HEK293 (cell line): Measurements from ENCODE around the gene ICAM5.

ENCODE experiments used
- CTCF ChIA-PET: fragments of 350-600 bp; formaldehyde crosslinking; extraction: SDS; loops from one replicate; lab custom pipeline; 2021; ENCODE audit warnings: antibody characterized with exemption; lab: Yijun Ruan, JAX
- POLR2A ChIA-PET: fragments of 300-600 bp; formaldehyde crosslinking; extraction: SDS; loops from one replicate; lab custom pipeline; 2020; ENCODE audit warnings: antibody characterized with exemption, inconsistent platforms; lab: Yijun Ruan, JAX
- H3K27ac ChIP-seq: fragments of 200-500 bp; sonication (Bioruptor generic); 2 replicates; pipeline ENCODE4 v1.5.1; 2014; ENCODE audit warnings: low read depth, low read length, control low read depth, inconsistent platforms; ENCODE audit errors: extremely low read depth
- H3K36me3 ChIP-seq, 2 experiments: fragments of 200-500 bp in 1 of 2; sonication (Bioruptor generic) in 1 of 2; 1 replicate in 1 of 2; 2 replicates in 1 of 2; pipeline ENCODE4 v1.5.1; 2014 to 2017; ENCODE audit warnings: inconsistent platforms in 2 of 2, low read length in 2 of 2; ENCODE audit not compliant: control insufficient read depth in 2 of 2, insufficient read depth in 1 of 2
- H3K4me1 ChIP-seq: fragments of 200-500 bp; sonication (Bioruptor generic); 2 replicates; pipeline ENCODE4 v1.5.1; 2014; ENCODE audit warnings: mild to moderate bottlenecking, low read length, inconsistent platforms; ENCODE audit not compliant: control insufficient read depth, insufficient read depth
- H3K4me3 ChIP-seq: 2 replicates; pipeline ENCODE4 v1.5.1; 2011; ENCODE audit warnings: low read depth, mild to moderate bottlenecking, control low read depth, low read length, moderate library complexity
- H3K9me3 ChIP-seq: fragments of 200-500 bp; sonication (Bioruptor generic); 2 replicates; pipeline ENCODE4 v1.5.1; 2014; ENCODE audit warnings: low read depth, low read length, inconsistent platforms; ENCODE audit not compliant: control insufficient read depth, insufficient read depth
- EGR2 ChIP-seq: fragments of 450-650 bp; formaldehyde crosslinking; IDR thresholded peaks from 2 replicates; pipeline ENCODE4 v1.5.1; 2016; ENCODE audit warnings: low read depth, missing biosample characterization, missing genetic modification characterization
- KLF16 ChIP-seq: fragments of 450-650 bp; formaldehyde crosslinking; IDR thresholded peaks from 2 replicates; pipeline ENCODE4 v1.5.1; 2017; ENCODE audit warnings: missing biosample characterization, missing genetic modification characterization
- KLF7 ChIP-seq: fragments of 450-650 bp; formaldehyde crosslinking; IDR thresholded peaks from 2 replicates; pipeline ENCODE4 v1.5.1; 2016; ENCODE audit warnings: missing biosample characterization, missing genetic modification characterization, borderline replicate concordance
- KLF8 ChIP-seq: fragments of 450-650 bp; formaldehyde crosslinking; IDR thresholded peaks from 2 replicates; pipeline ENCODE4 v1.5.1; 2016; ENCODE audit warnings: missing biosample characterization, missing genetic modification characterization
- MEIS1 ChIP-seq: sonication (generic); formaldehyde crosslinking; IDR thresholded peaks from 2 replicates; pipeline ENCODE4 v1.8.1; 2022; ENCODE audit warnings: missing genetic modification reagents, mild to moderate bottlenecking, borderline replicate concordance
- ZNF2 ChIP-seq: fragments of 450-650 bp; formaldehyde crosslinking; IDR thresholded peaks from 2 replicates; pipeline ENCODE4 v1.5.1; 2016; ENCODE audit warnings: missing biosample characterization, missing genetic modification characterization
- ZNF202 ChIP-seq: fragments of 450-650 bp; formaldehyde crosslinking; IDR thresholded peaks from 2 replicates; pipeline ENCODE4 v1.5.1; 2016; ENCODE audit warnings: missing biosample characterization, missing genetic modification characterization, borderline replicate concordance
- ZNF274 ChIP-seq, 2 experiments: fragments of 200-500 bp in 1 of 2; fragments of 450-650 bp in 1 of 2; sonication (Bioruptor generic) in 1 of 2; formaldehyde crosslinking in 1 of 2; IDR thresholded peaks; 2 replicates each; pipeline versions ENCODE4 v1.5.1 to v1.6.1; 2014 to 2016; ENCODE audit warnings: borderline replicate concordance in 1 of 2, inconsistent platforms in 1 of 2, low read length in 1 of 2, missing biosample characterization in 1 of 2, missing genetic modification characterization in 1 of 2
- ZNF560 ChIP-seq: fragments of 450-650 bp; formaldehyde crosslinking; IDR thresholded peaks from 2 replicates; pipeline ENCODE4 v1.5.1; 2017; ENCODE audit warnings: missing biosample characterization, missing genetic modification characterization, borderline replicate concordance
- TF ChIP-seq, protein P1 (sequence below): fragments of 450-650 bp; formaldehyde crosslinking; IDR thresholded peaks from 2 replicates; pipeline ENCODE4 v1.5.1; 2016; ENCODE audit warnings: missing biosample characterization, missing genetic modification characterization, borderline replicate concordance
- TF ChIP-seq, protein P2 (sequence below): fragments of 450-650 bp; formaldehyde crosslinking; IDR thresholded peaks from 2 replicates; pipeline ENCODE4 v1.5.1; 2016; ENCODE audit warnings: missing biosample characterization, missing genetic modification characterization
- TF ChIP-seq, protein P3 (sequence below): fragments of 450-650 bp; formaldehyde crosslinking; IDR thresholded peaks from 2 replicates; pipeline ENCODE4 v1.5.1; 2016; ENCODE audit warnings: missing biosample characterization, missing genetic modification characterization
- TF ChIP-seq, protein P4 (sequence below): fragments of 450-650 bp; formaldehyde crosslinking; IDR thresholded peaks from 2 replicates; pipeline ENCODE4 v1.5.1; 2016; ENCODE audit warnings: missing biosample characterization, missing genetic modification characterization
- TF ChIP-seq, protein P5 (sequence below): fragments of 450-650 bp; formaldehyde crosslinking; IDR thresholded peaks from 2 replicates; pipeline ENCODE4 v1.5.1; 2016; ENCODE audit warnings: missing biosample characterization, missing genetic modification characterization

The ICAM5 gene

DNA sequence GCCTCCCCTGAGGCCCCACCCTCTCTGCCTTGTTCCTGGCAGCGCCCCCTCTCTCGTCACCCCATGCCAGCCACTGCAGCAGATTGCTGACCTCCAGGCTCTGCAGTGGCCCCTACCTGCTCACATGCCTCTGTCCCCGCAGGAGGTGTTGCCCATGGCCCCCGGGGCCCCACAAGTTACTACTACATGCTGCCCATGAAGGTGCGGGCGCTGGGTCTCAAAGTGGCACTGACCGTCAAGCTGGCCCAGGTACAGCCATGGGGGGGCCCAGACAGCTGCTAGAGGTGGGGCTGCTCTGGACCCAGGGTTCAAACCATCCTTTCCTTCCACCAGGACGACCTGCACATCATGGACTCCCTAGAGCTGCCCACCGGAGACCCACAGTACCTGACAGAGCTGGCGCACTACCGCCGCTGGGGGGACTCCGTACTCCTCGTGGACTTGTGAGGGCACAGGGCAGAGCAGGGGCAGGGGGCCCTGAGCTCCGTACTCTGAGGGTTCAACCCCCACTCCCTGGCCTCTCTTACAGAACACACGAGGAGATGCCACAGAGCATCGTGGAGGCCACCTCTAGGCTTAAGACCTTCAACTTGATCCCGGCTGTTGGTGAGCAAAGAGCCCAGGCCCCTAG, 31.6 kb upstream of the ICAM5 start (continued):
- TF ChIP-seq, protein P1, sequence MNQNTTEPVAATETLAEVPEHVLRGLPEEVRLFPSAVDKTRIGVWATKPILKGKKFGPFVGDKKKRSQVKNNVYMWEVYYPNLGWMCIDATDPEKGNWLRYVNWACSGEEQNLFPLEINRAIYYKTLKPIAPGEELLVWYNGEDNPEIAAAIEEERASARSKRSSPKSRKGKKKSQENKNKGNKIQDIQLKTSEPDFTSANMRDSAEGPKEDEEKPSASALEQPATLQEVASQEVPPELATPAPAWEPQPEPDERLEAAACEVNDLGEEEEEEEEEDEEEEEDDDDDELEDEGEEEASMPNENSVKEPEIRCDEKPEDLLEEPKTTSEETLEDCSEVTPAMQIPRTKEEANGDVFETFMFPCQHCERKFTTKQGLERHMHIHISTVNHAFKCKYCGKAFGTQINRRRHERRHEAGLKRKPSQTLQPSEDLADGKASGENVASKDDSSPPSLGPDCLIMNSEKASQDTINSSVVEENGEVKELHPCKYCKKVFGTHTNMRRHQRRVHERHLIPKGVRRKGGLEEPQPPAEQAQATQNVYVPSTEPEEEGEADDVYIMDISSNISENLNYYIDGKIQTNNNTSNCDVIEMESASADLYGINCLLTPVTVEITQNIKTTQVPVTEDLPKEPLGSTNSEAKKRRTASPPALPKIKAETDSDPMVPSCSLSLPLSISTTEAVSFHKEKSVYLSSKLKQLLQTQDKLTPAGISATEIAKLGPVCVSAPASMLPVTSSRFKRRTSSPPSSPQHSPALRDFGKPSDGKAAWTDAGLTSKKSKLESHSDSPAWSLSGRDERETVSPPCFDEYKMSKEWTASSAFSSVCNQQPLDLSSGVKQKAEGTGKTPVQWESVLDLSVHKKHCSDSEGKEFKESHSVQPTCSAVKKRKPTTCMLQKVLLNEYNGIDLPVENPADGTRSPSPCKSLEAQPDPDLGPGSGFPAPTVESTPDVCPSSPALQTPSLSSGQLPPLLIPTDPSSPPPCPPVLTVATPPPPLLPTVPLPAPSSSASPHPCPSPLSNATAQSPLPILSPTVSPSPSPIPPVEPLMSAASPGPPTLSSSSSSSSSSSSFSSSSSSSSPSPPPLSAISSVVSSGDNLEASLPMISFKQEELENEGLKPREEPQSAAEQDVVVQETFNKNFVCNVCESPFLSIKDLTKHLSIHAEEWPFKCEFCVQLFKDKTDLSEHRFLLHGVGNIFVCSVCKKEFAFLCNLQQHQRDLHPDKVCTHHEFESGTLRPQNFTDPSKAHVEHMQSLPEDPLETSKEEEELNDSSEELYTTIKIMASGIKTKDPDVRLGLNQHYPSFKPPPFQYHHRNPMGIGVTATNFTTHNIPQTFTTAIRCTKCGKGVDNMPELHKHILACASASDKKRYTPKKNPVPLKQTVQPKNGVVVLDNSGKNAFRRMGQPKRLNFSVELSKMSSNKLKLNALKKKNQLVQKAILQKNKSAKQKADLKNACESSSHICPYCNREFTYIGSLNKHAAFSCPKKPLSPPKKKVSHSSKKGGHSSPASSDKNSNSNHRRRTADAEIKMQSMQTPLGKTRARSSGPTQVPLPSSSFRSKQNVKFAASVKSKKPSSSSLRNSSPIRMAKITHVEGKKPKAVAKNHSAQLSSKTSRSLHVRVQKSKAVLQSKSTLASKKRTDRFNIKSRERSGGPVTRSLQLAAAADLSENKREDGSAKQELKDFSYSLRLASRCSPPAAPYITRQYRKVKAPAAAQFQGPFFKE (tag by site-specific recombination) = no peak
- TF ChIP-seq ZNF274 (IDR thresholded peaks at IDR 0.05; ENCODE audit: low read length) (no peak), ZNF274 (tag by site-specific recombination; IDR thresholded peaks at IDR 0.05; ENCODE audit: borderline replicate concordance) (no peak), EGR2 (tag by site-specific recombination) (no peak), ZNF560 (no peak), ZNF2 (tag by site-specific recombination) (no peak), KLF16 (tag by site-specific recombination) (no peak), ZNF202 (tag by site-specific recombination) (no peak)
- TF ChIP-seq, protein P2, sequence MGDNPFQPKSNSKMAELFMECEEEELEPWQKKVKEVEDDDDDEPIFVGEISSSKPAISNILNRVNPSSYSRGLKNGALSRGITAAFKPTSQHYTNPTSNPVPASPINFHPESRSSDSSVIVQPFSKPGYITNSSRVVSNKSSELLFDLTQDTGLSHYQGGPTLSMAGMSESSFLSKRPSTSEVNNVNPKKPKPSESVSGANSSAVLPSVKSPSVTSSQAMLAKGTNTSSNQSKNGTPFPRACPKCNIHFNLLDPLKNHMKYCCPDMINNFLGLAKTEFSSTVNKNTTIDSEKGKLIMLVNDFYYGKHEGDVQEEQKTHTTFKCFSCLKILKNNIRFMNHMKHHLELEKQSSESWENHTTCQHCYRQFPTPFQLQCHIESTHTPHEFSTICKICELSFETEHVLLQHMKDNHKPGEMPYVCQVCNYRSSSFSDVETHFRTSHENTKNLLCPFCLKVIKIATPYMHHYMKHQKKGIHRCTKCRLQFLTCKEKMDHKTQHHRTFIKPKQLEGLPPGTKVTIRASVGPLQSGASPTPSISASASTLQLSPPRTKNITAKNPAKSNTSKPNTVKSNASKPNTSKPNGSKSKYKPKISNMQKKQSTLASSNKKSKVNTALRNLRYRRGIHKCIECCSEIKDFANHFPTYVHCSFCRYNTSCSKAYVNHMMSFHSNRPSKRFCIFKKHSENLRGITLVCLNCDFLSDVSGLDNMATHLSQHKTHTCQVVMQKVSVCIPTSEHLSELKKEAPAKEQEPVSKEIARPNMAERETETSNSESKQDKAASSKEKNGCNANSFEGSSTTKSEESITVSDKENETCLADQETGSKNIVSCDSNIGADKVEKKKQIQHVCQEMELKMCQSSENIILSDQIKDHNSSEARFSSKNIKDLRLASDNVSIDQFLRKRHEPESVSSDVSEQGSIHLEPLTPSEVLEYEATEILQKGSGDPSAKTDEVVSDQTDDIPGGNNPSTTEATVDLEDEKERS (tag by site-specific recombination) = no peak
- TF ChIP-seq, protein P3, sequence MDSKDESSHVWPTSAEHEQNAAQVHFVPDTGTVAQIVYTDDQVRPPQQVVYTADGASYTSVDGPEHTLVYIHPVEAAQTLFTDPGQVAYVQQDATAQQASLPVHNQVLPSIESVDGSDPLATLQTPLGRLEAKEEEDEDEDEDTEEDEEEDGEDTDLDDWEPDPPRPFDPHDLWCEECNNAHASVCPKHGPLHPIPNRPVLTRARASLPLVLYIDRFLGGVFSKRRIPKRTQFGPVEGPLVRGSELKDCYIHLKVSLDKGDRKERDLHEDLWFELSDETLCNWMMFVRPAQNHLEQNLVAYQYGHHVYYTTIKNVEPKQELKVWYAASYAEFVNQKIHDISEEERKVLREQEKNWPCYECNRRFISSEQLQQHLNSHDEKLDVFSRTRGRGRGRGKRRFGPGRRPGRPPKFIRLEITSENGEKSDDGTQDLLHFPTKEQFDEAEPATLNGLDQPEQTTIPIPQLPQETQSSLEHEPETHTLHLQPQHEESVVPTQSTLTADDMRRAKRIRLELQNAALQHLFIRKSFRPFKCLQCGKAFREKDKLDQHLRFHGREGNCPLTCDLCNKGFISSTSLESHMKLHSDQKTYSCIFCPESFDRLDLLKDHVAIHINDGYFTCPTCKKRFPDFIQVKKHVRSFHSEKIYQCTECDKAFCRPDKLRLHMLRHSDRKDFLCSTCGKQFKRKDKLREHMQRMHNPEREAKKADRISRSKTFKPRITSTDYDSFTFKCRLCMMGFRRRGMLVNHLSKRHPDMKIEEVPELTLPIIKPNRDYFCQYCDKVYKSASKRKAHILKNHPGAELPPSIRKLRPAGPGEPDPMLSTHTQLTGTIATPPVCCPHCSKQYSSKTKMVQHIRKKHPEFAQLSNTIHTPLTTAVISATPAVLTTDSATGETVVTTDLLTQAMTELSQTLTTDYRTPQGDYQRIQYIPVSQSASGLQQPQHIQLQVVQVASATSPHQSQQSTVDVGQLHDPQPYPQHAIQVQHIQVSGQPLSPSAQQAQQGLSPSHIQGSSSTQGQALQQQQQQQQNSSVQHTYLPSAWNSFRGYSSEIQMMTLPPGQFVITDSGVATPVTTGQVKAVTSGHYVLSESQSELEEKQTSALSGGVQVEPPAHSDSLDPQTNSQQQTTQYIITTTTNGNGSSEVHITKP (tag by site-specific recombination) = no peak
- TF ChIP-seq, all 188 proteins: peak for 0

DNA sequence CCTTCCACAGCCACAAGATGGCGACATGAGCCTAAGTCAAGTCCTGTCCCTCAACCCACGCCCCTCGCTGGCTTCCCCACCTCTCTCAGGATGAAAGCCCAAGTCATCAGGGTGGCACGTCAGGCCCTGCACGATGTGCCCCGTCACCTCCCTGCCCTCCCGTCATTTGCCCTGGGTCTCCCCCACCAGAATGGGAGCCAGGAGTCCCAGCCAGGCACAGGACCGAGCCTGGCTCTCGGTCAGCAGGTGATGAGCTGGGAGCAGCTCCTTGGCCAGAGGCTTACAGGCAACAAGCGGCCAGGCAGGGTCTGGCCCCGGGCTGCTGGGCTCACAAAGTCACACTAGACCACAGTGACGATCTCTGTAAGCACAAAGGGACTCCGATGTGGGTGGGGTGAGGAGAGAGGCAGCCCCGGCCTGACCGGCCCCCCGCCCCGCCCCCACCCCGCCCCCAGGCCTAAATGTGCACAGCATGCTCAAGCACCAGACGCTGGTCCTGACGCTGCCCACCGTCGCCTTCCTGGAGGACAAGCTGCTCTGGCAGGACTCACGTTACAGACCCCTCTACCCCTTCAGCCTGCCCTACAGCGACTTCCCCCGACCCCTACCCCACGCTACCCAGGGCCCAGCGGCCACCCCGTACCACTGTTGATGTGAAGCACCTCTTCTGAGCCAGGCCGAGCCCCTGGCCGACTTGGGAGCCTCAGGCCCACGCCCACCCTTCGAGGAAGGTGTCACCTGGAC, 30.4 kb upstream of the ICAM5 start:
- POLR2A ChIA-PET = interaction anchor here (0.8 to 2.7 kb wide), 12 partner anchors 9 to 163 kb away, joined by 3 to 24 read pairs (median 4); partner anchors contain the start of genes CDC37, DNMT1, ICAM5 and TYK2
- H3K9me3 ChIP-seq = no peaks in the 10 kb centered on the region
- H3K4me1 ChIP-seq = no peaks in the 10 kb centered on the region
- peaks cover 18 to 54% of the 10 kb centered on the region in 2 experiments; a peak in 2 of 3 replicates for H3K36me3 ChIP-seq
- CTCF ChIA-PET = interaction anchor here (0.6 to 7.9 kb wide), 39 partner anchors 9 to 328 kb away, joined by 3 to 141 read pairs (median 4); partner anchors contain the start of genes FDX2, ICAM1, MRPL4 and PPAN
- no peak overlapping the region for H3K27ac ChIP-seq
- no peak overlapping the region for H3K4me3 ChIP-seq
- TF ChIP-seq MEIS1 (CRISPR knock-in tag) (no peak), KLF7 (no peak), KLF8 (tag by site-specific recombination) (0 out of 2 replicates have a peak, but pooled peaks have one; percentile 2)
- TF ChIP-seq, protein P4, sequence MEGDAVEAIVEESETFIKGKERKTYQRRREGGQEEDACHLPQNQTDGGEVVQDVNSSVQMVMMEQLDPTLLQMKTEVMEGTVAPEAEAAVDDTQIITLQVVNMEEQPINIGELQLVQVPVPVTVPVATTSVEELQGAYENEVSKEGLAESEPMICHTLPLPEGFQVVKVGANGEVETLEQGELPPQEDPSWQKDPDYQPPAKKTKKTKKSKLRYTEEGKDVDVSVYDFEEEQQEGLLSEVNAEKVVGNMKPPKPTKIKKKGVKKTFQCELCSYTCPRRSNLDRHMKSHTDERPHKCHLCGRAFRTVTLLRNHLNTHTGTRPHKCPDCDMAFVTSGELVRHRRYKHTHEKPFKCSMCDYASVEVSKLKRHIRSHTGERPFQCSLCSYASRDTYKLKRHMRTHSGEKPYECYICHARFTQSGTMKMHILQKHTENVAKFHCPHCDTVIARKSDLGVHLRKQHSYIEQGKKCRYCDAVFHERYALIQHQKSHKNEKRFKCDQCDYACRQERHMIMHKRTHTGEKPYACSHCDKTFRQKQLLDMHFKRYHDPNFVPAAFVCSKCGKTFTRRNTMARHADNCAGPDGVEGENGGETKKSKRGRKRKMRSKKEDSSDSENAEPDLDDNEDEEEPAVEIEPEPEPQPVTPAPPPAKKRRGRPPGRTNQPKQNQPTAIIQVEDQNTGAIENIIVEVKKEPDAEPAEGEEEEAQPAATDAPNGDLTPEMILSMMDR (tag by site-specific recombination) = peak; percentile 85
- TF ChIP-seq, protein P5, sequence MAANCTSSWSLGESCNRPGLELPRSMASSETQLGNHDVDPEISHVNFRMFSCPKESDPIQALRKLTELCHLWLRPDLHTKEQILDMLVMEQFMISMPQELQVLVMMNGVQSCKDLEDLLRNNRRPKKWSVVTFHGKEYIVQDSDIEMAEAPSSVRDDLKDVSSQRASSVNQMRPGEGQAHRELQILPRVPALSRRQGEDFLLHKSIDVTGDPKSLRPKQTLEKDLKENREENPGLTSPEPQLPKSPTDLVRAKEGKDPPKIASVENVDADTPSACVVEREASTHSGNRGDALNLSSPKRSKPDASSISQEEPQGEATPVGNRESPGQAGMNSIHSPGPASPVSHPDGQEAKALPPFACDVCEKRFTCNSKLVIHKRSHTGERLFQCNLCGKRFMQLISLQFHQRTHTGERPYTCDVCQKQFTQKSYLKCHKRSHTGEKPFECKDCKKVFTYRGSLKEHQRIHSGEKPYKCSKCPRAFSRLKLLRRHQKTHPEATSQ = no peak
